ENCODE measurements around the gene REXO4. TPM values are rescaled to one million over a fixed set of nuclear protein-coding genes. Genes with fewer than 3 reads are reported as not detected.

REXO4 gene
- total RNA-seq, 2 experiments from 2014 or later, result 19.7 to 21.7 TPM

GRCh38 chr9:133443248-133443647 lies 25.4 kb upstream of the REXO4 start:
- Mint-ChIP-seq H3K27ac (no peak overlapping the region), H3K27me3 (peaks cover 2% of the 10 kb centered on the region), H3K36me3 (ENCODE audit: low read depth) (no peaks in the 10 kb centered on the region), H3K9me3 (no peaks in the 10 kb centered on the region), H3K4me1 (no peaks in the 10 kb centered on the region), H3K4me3 (no peak overlapping the region)
- CTCF ChIA-PET, result no interaction called here
- DNase-seq, result no peak
- POLR2A ChIA-PET, result interaction anchor here (0.8 kb wide), 1 partner anchor 18 kb away, joined by 3 read pairs; no protein-coding TSS in a partner anchor

DNA sequence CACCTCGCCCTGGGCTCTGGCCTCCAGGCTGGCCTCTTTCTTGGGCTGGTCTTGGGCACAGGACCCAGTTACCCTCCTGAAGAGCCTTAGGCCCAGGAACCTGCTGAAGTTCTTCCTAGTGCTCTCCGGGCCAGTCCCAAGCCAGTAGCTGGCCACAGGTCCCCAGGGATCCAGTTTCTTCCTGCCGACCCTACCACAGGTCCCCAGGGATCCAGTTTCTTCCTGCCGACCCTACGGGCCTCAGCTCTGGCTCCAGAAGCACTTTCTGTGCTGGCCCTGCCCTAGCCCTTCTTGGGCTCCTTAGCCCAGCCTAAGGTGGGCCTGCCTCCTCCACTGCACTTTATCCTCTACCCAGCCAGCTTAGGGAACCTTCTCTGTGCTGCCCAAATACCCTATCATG lies 23.8 kb upstream of the REXO4 start:
- Mint-ChIP-seq H3K27me3 (peaks cover 2% of the 10 kb centered on the region), H3K36me3 (ENCODE audit: low read depth) (no peaks in the 10 kb centered on the region), H3K9me3 (no peaks in the 10 kb centered on the region), H3K4me3 (no peak overlapping the region), H3K4me1 (no peaks in the 10 kb centered on the region), H3K27ac (no peak overlapping the region)
- ChIA-PET POLR2A (interaction anchor here (1.0 kb wide), 1 partner anchor 12 kb away, joined by 3 read pairs; no protein-coding TSS in a partner anchor), CTCF (no interaction called here)
- DNase-seq, result no peak

DNA sequence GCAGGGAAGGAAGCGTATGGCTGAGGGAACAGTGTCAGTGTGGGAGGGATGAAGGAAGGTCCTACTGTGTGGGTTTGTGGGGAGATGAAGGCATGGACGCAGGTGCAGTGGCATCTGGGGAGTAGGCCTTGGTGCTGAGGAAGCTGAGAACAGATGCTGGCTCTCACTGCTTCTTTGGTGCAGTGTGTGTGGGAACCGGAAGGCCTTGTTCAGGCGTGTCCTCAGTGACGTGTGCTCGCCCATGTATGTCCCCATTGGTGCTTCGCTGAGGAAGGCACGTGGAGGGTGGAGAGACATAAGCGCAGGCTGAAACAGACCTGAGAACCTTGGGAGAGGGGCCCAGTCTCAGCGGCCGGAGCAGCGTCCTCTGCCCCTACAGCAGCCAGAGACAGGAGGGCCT lies 23.1 kb upstream of the REXO4 start:
- Mint-ChIP-seq H3K27ac (no peak overlapping the region), H3K27me3 (no peaks in the 10 kb centered on the region), H3K4me3 (no peak overlapping the region), H3K4me1 (no peaks in the 10 kb centered on the region), H3K36me3 (ENCODE audit: low read depth) (no peaks in the 10 kb centered on the region), H3K9me3 (no peaks in the 10 kb centered on the region)
- no peak for DNase-seq
- CTCF ChIA-PET, result no interaction called here
- POLR2A ChIA-PET, result no interaction called here

GRCh38 chr9:133439337-133439736 lies 21.5 kb upstream of the REXO4 start:
- Mint-ChIP-seq H3K27ac (no peak overlapping the region), H3K4me1 (no peaks in the 10 kb centered on the region), H3K4me3 (no peak overlapping the region), H3K9me3 (no peaks in the 10 kb centered on the region), H3K27me3 (no peaks in the 10 kb centered on the region), H3K36me3 (ENCODE audit: low read depth) (no peaks in the 10 kb centered on the region)
- no peak for DNase-seq
- POLR2A ChIA-PET, result no interaction called here
- CTCF ChIA-PET, result no interaction called here

DNA sequence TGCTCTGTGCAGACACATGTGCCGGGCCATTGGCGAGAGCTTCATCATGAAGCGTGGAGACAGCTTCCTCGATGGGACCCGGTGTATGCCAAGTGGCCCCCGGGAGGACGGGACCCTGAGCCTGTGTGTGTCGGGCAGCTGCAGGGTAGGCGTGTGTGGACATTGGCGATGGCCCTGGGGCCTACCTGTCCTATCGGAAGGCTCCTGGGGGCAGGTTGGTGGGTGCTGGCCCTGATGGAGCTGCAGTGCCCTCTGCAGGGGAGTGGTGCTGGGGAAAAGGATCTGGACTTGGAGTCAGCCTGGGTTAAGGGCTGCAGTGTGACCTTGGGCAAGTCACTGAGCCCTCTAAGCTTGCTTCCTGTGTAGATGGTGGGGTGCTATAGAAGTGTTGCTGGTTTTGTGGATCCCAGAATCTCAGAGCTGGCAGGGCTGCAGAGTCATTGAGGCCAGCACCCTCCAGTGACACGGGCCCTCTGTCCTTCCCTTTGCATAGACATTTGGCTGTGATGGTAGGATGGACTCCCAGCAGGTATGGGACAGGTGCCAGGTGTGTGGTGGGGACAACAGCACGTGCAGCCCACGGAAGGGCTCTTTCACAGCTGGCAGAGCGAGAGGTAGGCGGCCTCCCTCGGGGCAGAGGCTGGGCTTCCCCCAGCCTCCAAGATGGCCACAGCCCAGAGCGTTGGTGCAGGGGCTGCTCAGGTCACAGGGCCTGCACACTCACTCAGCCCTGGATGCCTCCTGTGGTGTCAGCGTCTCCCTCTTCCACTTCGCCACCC lies 20.1 kb upstream of the REXO4 start:
- CTCF ChIA-PET, result no interaction called here
- Mint-ChIP-seq H3K36me3 (ENCODE audit: low read depth) (no peaks in the 10 kb centered on the region), H3K4me3 (no peak overlapping the region), H3K27ac (no peak overlapping the region), H3K4me1 (no peaks in the 10 kb centered on the region), H3K27me3 (no peaks in the 10 kb centered on the region), H3K9me3 (no peaks in the 10 kb centered on the region)
- POLR2A ChIA-PET, result no interaction called here
- DNase-seq, result no peak

- no peaks in the 10 kb centered on the region for H3K4me1 Mint-ChIP-seq
- CTCF ChIA-PET, result no interaction called here
Measured at GRCh38 chr9:133436681-133437080, 18.9 kb upstream of the REXO4 start.

GRCh38 chr9:133433351-133433843 lies 15.6 kb upstream of the REXO4 start:
- peaks cover 5% of the 10 kb centered on the region for H3K27me3 Mint-ChIP-seq
- no peak for DNase-seq
- H3K4me3 Mint-ChIP-seq, result no peak overlapping the region
- no peak overlapping the region for H3K27ac Mint-ChIP-seq
- CTCF ChIA-PET, result no interaction called here
- POLR2A ChIA-PET, result no interaction called here
- no peaks in the 10 kb centered on the region for H3K9me3 Mint-ChIP-seq
- H3K4me1 Mint-ChIP-seq, result no peaks in the 10 kb centered on the region
- H3K36me3 Mint-ChIP-seq (ENCODE audit: low read depth), result no peaks in the 10 kb centered on the region

More at GRCh38 chr9:133436681-133437080, 18.9 kb upstream of the REXO4 start:
- Mint-ChIP-seq H3K27ac (no peak overlapping the region), H3K4me3 (no peak overlapping the region), H3K9me3 (no peaks in the 10 kb centered on the region), H3K36me3 (ENCODE audit: low read depth) (no peaks in the 10 kb centered on the region), H3K27me3 (no peaks in the 10 kb centered on the region)
- POLR2A ChIA-PET, result no interaction called here
- DNase-seq, result no peak

DNA sequence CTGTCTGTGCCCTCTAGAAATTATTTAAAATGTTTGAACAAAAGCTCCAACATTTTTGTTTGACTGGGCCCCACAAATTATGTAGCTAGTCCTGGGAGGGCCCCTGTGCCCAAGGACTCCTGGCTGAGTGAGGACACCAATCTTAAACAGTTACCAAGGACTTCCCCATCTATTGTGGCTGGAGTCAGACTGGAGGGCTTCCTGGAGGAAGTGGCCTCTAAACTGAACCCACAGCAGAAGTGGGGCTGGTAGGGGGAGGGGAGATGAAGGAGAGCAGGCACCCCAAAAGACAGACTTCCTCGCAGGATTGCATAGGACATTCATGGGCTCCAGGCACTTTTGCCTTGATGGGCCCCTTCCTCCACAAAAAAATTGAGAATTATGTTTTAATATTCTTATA lies 12.4 kb upstream of the REXO4 start:
- no peak for DNase-seq
- Mint-ChIP-seq H3K36me3 (ENCODE audit: low read depth) (no peaks in the 10 kb centered on the region), H3K27ac (no peak overlapping the region), H3K27me3 (peaks cover 19% of the 10 kb centered on the region), H3K4me3 (no peak overlapping the region), H3K9me3 (no peaks in the 10 kb centered on the region), H3K4me1 (peaks cover 2% of the 10 kb centered on the region)
- POLR2A ChIA-PET, result no interaction called here
- CTCF ChIA-PET, result no interaction called here

DNA sequence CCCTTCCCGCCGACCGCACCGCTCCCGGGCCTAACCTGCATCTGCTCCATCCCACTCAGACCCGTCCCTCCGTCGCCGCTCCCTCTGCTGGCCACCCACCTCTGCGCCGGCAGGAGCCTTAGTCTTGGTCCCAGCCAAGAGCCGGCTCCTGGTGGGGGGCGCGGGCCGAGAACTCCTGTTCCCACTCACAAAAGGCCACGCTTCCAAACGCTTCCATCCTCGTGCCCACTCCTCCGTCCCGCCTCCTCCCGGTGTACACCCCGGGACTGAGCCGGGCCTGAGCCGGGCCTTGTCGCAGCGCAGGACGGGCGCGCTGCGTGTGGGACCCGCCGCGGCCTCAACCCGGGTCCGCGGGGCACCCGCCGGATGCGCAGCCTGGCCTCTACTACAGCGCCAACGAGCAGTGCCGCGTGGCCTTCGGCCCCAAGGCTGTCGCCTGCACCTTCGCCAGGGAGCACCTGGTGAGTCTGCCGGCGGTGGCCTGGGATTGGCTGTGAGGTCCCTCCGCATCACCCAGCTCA lies 11.9 kb upstream of the REXO4 start:
- peaks cover 2% of the 10 kb centered on the region for H3K4me1 Mint-ChIP-seq
- CTCF ChIA-PET, result no interaction called here

DNA sequence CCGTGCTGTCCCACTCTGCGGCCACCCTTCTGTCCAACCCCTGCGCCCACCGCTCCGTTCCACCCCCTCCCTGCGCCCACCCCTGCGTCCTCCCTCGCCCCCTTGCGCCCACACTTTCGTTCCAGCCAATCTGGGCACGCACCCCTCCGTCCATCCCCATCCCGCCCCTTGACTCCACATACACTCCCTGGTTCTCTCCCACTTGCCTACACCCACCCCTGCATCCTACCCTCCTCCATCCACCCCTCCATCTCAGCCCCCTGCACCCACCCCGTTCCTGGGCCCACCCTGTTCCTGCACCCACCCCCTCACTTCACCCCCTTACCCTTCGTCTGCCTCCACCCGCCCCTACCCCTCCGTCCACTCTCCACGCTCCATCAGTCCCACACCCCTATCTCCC lies 11.4 kb upstream of the REXO4 start:
- no peak overlapping the region for H3K27ac Mint-ChIP-seq
- no peak for DNase-seq
- CTCF ChIA-PET, result no interaction called here
- no peaks in the 10 kb centered on the region for H3K36me3 Mint-ChIP-seq (ENCODE audit: low read depth)
- H3K27me3 Mint-ChIP-seq, result peaks cover 19% of the 10 kb centered on the region
- no peaks in the 10 kb centered on the region for H3K9me3 Mint-ChIP-seq
- peaks cover 2% of the 10 kb centered on the region for H3K4me1 Mint-ChIP-seq
- H3K4me3 Mint-ChIP-seq, result no peak overlapping the region
- POLR2A ChIA-PET, result no interaction called here

More for the DNA sequence above, 11.9 kb upstream of the REXO4 start:
- POLR2A ChIA-PET, result no interaction called here
- Mint-ChIP-seq H3K9me3 (no peaks in the 10 kb centered on the region), H3K36me3 (ENCODE audit: low read depth) (no peaks in the 10 kb centered on the region), H3K4me3 (no peak overlapping the region), H3K27ac (no peak overlapping the region), H3K27me3 (peaks cover 19% of the 10 kb centered on the region)
- no peak for DNase-seq

GRCh38 chr9:133428617-133429101 lies 10.8 kb upstream of the REXO4 start:
- DNase-seq, result no peak
- POLR2A ChIA-PET, result interaction anchor here (1.0 kb wide), 1 partner anchor 73 kb away, joined by 3 read pairs; no protein-coding TSS in a partner anchor
- Mint-ChIP-seq H3K27ac (no peak overlapping the region), H3K36me3 (ENCODE audit: low read depth) (no peaks in the 10 kb centered on the region), H3K9me3 (no peaks in the 10 kb centered on the region), H3K27me3 (peaks cover 19% of the 10 kb centered on the region), H3K4me1 (peaks cover 2% of the 10 kb centered on the region), H3K4me3 (no peak overlapping the region)
- CTCF ChIA-PET, result no interaction called here

- H3K36me3 Mint-ChIP-seq (ENCODE audit: low read depth), result no peaks in the 10 kb centered on the region
- peaks cover 2% of the 10 kb centered on the region for H3K4me1 Mint-ChIP-seq
- H3K27ac Mint-ChIP-seq, result no peak overlapping the region
- ChIA-PET POLR2A (interaction anchor here (1.0 kb wide), 1 partner anchor 72 kb away, joined by 3 read pairs; no protein-coding TSS in a partner anchor), CTCF (no interaction called here)
- H3K4me3 Mint-ChIP-seq, result no peak overlapping the region
- H3K9me3 Mint-ChIP-seq, result no peaks in the 10 kb centered on the region
- DNase-seq, result no peak
- H3K27me3 Mint-ChIP-seq, result peaks cover 19% of the 10 kb centered on the region
Measured at GRCh38 chr9:133427658-133428348, 10.0 kb upstream of the REXO4 start.

GRCh38 chr9:133426011-133426410 lies 8.2 kb upstream of the REXO4 start:
- Mint-ChIP-seq H3K27ac (no peak overlapping the region), H3K4me3 (no peak overlapping the region), H3K9me3 (no peaks in the 10 kb centered on the region), H3K27me3 (peaks cover 19% of the 10 kb centered on the region), H3K4me1 (peaks cover 11% of the 10 kb centered on the region), H3K36me3 (ENCODE audit: low read depth) (no peaks in the 10 kb centered on the region)
- ChIA-PET POLR2A (no interaction called here), CTCF (no interaction called here)
- no peak for DNase-seq
